Uterus (tissue), 2 donors: ENCODE data around the gene LYRM4.

Source experiments
- CTCF ChIP-seq, 4 experiments: fragments of 200-600 bp in 2 of 4; fragments of 450-650 bp in 2 of 4; sonication (generic) in 2 of 4; IDR thresholded peaks; one replicate each; pipeline ENCODE4 v1.5.1; 2016 to 2019; ENCODE audit warnings: antibody characterized with exemption in 4 of 4, mild to moderate bottlenecking in 2 of 4, moderate library complexity in 1 of 4
- POLR2A ChIP-seq, 2 donors: fragments of 450-650 bp; IDR thresholded peaks; one replicate each; pipeline ENCODE4 v1.6.1; 2016; ENCODE audit warnings: antibody characterized with exemption in 2 of 2, mild to moderate bottlenecking in 1 of 2, moderate library complexity in 1 of 2

DNA sequence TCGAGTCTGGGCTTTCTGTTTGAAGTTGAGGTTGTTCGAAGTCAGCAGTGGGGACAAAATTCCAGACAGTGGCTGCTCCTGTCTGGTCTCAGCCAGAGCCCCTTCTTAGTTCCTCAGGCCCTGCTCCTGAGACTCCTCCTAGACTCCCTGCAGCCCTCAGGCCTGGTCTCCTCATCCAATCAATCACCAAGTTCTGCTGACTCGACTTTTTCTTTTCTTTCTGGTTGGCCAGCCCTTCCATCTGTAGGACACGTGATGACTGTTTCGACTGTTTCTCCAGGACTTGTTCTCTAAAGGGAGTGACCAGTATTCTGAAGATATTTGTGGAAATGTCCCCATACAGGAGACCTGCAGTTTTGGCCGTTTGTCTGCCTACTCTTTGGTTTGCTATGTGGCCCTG is 156.1 kb downstream of the LYRM4 start:
- TF ChIP-seq POLR2A (IDR thresholded peaks at IDR 0.05) (no peak), CTCF (IDR thresholded peaks at IDR 0.05) (no peak)
